ENCODE measurements around the gene TNNI3K.

Gene TNNI3K

DNA sequence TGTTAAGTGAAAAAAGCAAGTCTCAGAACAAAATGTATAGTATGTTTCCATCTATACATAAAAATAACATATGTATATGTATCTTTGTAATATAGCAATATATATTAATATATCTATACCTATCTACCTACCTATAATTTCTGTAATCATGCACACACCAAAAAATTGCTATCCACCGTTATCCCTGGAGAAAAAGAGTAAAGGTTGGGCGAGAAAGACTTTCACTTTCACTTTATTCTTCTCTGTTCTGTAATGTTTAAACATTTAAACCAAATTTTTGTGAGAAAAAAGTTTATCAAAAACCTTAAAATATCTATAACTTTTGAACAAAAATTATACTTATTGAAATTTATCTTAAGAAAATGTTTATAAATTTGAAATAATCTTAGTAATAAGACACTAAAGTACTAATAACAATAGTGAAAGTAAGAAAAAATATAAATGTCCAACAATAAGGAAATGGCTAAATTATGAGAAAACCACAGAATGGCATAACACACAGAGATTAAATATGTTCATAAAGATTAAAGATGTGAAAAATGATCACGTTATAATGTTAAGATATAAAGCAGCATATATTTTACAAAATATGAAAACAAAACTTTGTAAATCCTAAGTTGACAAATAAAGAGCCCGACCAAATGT is 351.2 kb downstream of the TNNI3K start:
- DNase-seq = no peak

DNA sequence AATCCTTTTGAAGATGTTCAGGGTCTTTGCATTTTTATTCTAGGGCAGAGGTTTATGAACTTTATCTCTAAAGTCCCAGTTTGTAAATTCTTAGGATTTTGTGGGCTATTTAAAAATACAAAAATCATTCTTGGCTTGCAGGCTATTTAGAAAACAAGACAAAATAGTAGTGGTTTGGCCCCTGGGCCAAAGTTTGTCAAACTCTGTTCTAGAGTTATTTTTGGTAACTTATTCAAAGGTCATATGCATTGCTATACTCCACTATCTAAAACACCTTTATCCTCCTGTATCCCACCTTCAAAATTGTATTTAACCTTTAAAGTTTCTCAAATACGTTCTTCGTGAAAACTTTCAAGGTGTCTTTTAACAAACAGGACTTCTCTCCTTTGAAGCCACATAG is 352.7 kb downstream of the TNNI3K start:
- DNase-seq = no peak

DNA sequence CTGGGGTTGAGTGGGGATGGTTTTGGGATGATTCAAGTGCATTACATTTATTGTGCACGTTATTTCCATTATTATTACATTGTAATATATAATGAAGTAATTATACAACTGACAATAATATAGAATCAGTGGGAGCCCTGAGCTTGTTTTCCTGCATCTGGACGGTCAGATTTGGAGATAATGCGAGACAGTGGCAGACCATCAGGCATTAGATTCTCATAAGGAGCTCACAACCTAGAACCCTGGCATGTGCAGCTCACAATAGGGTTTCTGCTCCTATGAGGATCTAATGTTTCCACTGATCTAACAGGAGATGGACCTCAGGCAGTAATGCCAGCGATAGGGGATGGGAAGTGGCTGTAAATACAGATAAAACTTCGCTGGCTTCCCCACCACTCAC is 355.1 kb downstream of the TNNI3K start:
- DNase-seq = no peak

DNA sequence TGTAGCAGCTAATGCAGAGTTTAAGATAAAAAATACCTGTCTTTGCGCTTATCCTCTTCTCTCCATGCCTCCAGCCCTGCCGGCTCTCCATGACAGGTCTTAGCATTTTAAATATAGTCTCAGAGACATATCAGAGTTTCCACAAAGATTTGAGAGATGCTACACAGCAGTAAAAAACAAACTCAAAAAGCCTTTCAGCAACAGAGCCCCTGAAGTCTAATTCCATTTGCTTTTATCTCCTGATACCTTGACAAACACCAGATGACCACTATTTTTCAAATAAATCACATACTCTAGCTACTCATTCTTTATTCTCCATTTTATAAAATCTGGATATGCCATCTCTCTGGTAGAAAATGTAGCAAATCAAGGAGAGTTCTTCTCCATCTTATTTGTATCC is 356.8 kb downstream of the TNNI3K start:
- DNase-seq = no peak

DNA sequence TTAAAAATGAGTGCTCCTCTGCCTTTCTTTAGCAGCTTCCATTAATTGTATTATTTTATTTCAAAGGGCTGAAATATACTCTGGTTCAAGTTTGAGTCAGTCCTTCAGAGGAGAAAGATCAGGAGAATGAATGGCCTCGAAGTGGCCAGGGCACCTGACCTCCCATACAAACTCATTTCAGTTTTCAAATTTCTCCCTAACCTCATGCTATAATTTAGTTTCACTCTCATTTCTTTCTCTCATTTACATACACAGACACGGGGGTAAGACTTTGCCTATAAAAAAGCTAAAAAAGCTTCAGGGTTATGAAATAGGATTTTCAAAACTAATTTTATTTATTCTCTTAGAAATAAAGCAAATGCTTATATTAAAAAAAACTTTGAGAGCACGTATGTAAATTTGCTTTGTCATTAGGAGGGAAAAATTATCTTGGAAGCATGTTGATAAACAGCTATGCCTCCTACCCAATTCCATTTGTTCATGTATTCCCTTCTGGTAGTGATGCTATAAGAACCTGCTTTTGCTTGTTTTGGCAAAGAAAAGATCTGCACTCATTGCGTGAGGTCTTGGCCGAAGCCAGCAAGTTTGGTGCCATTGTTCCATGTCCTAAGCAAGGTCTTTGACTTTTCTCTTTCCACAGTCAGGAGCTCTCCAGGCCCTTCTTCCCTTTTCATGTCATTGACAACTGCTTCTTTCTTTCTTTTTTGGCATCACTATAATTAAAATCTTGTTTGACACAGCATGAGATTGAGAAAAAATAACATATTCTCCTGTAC is 357.6 kb downstream of the TNNI3K start:
- no peak for DNase-seq

Measured in NCI-H1092 treated with DMSO at 0.1 percent for 48 hours (cell line).